Measurements from ENCODE around the gene LIM2. TPM values are rescaled to one million over a fixed set of nuclear protein-coding genes. Genes with fewer than 3 reads are reported as not detected.

LIM2 gene
- total and polyA plus RNA-seq, 2 donors (not counting 1 experiment from before 2014, with no cell fraction given) = not detected

DNA sequence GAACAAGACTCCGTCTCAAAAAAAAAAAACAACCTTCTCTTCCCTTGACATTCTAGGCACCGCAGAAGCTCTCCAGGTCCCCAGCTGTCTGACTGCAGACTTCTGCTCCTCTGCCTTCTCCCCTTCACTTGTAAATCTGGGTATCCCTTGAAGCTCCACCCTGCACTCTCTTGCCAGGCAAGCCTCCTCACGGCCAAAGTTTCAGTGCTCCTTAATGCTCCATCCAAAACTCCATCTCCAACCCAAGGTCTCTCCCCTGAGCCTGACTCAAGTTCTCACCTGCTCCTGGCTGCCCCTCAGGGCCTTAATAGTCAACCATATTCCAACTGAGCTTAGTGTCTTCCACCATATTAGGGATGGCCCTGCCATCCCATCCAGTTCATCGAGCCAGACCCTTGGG, 17.5 kb downstream of the LIM2 start:
- H3K27me3 Mint-ChIP-seq = no peaks in the 10 kb centered on the region
- ATAC-seq (ENCODE audit: low read depth) (no peak), DNase-seq (no peak)
- Histone ChIP-seq H3K79me2 (ENCODE audit: control insufficient read depth, insufficient read depth, low read length) (peaks cover 11% of the 10 kb centered on the region), H3K9me3 (ENCODE audit: control extremely low read depth in 1 of 3, control insufficient read depth in 2 of 3, insufficient read depth in 1 of 3, low read length in 2 of 3) (no peaks in the 10 kb centered on the region), H4K20me1 (ENCODE audit: control insufficient read depth, insufficient read depth, low read length, poor library complexity, severe bottlenecking) (no peaks in the 10 kb centered on the region), H2AFZ (ENCODE audit: insufficient read depth, low read depth, low read length, poor library complexity, severe bottlenecking) (no peak overlapping the region), H3K36me3 (replicated peaks in 1 of 2; ENCODE audit: control extremely low read depth in 1 of 2, control insufficient read depth in 1 of 2, extremely low read depth in 1 of 2, insufficient read depth in 2 of 2, low read length in 1 of 2) (no peaks in the 10 kb centered on the region), H3K4me3 (ENCODE audit: control extremely low read depth in 1 of 5, extremely low read depth in 1 of 5, insufficient read depth in 1 of 5, low read depth in 2 of 5, low read length in 4 of 5) (no peak overlapping the region), H3K27me3 (replicated peaks in 1 of 4; ENCODE audit: control extremely low read depth in 1 of 4, control insufficient read depth in 3 of 4, insufficient read depth in 4 of 4, low read length in 3 of 4) (no peaks in the 10 kb centered on the region), H3K4me2 (replicated peaks; ENCODE audit: low read depth, low read length, poor library complexity, severe bottlenecking) (no peak overlapping the region), H3K9ac (ENCODE audit: low read length) (no peak overlapping the region), H3K4me1 (ENCODE audit: control insufficient read depth in 2 of 2, insufficient read depth in 2 of 2, low read length in 2 of 2) (peaks cover 4 to 32% of the 10 kb centered on the region in 2 donors), H3K27ac (ENCODE audit: low read length in 2 of 2) (no peak overlapping the region)
- H3K9me3 Mint-ChIP-seq (ENCODE audit: insufficient read depth) = no peaks in the 10 kb centered on the region
- peak overlapping the region; percentile 34 for H3K27ac Mint-ChIP-seq
- CTCF ChIA-PET = interaction anchor here (0.6 to 1.4 kb wide), 2 partner anchors 291 to 1488 kb away, joined by 3 to 5 read pairs; no protein-coding TSS in a partner anchor
- peak overlapping the region; percentile 47 for H3K4me3 Mint-ChIP-seq
- H3K4me1 Mint-ChIP-seq = peaks cover 20% of the 10 kb centered on the region
- TF ChIP-seq EZH2 (IDR thresholded peaks at IDR 0.05; ENCODE audit: borderline replicate concordance, insufficient read depth, low read depth, low read length, poor library complexity, severe bottlenecking) (no peak), CTCF (IDR thresholded peaks at IDR 0.05) (no peak)
- POLR2A ChIA-PET = no interaction called here
- 99% methylated on average over 4 of the region's 4 CpGs for WGBS (ENCODE audit: insufficient coverage)
- intact Hi-C loops (cut with micrococcal nuclease) = no loop called here

DNA sequence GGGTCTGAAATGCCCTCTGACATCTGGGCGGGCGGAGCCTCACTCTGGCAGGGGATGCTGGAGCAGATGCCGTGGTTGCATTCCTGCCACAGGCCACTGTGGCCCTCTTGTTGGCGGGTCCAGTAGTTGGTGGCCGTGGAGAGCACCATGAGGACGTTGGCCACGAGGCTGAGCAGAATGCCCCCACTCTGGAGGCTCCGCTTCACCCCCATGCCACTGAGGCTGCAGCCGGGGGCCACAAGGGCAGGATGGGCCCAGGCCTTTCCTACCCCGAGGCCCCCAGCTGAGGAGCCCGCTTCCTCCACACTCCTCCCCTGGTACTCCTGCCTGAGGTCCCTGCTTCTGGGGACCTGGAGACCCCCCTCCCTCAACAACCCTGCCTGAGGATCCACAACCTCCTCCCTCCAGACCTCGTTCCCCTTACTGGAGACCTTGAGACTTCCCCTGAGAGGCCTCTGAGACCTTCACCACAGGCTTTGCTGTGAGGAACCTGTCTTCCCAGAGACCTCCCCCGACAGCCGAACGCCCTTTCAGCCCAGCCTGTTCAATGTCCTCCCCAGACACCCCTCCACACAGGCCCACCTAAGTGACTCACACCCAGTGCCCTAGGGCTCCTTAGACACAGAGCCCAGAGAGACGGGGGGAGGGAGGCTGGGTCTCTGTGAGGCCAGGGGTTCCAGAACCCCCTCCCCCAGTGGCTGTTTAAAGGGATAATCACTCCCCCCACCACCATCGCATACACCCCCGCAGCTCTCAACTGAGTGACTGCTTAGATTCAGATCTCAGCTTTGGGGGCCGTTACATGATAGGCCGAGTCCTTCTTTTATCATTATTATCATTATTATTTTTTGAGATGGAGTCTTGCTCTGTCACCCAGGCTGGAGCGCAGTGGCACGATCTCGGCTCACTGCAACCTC, 19.1 kb downstream of the LIM2 start, which contains the start of gene CLDND2:
Gene CLDND2, minus strand, starts transcription at position 638 of the 917 bp plus-strand sequence. Its CDS starts 426 bp downstream, at position 212.
- no peaks in the 10 kb centered on the region for H3K27me3 Mint-ChIP-seq
- 32% methylated on average over 12 of the region's 23 CpGs for WGBS (ENCODE audit: insufficient coverage)
- POLR2A ChIA-PET = interaction anchor here (0.7 to 1.7 kb wide), 6 partner anchors 20 to 1106 kb away, joined by 3 to 12 read pairs (median 7); partner anchors contain the start of gene SIGLEC10
- ATAC-seq (ENCODE audit: low read depth) = no peak
- H3K4me1 Mint-ChIP-seq = peaks cover 32% of the 10 kb centered on the region
- intact Hi-C loops (cut with micrococcal nuclease) = no loop called here
- Histone ChIP-seq H3K4me2 (replicated peaks; ENCODE audit: low read depth, low read length, poor library complexity, severe bottlenecking) (peak within 1 kb of the TSS; percentile 98), H3K9me3 (ENCODE audit: control extremely low read depth in 1 of 3, control insufficient read depth in 2 of 3, insufficient read depth in 1 of 3, low read length in 2 of 3) (no peaks in the 10 kb centered on the region), H3K4me3 (ENCODE audit: control extremely low read depth in 1 of 5, extremely low read depth in 1 of 5, insufficient read depth in 1 of 5, low read depth in 2 of 5, low read length in 4 of 5) (peak within 1 kb of the TSS in 4 of 5 experiments; percentile 77 to 94 (median 85)), H3K79me2 (ENCODE audit: control insufficient read depth, insufficient read depth, low read length) (peaks cover 11% of the 10 kb centered on the region), H3K27ac (ENCODE audit: low read length in 2 of 2) (peak within 1 kb of the TSS; percentile 11 to 87), H4K20me1 (ENCODE audit: control insufficient read depth, insufficient read depth, low read length, poor library complexity, severe bottlenecking) (no peaks in the 10 kb centered on the region), H3K27me3 (replicated peaks in 1 of 4; ENCODE audit: control extremely low read depth in 1 of 4, control insufficient read depth in 3 of 4, insufficient read depth in 4 of 4, low read length in 3 of 4) (no peaks in the 10 kb centered on the region), H3K36me3 (replicated peaks in 1 of 2; ENCODE audit: control extremely low read depth in 1 of 2, control insufficient read depth in 1 of 2, extremely low read depth in 1 of 2, insufficient read depth in 2 of 2, low read length in 1 of 2) (no peaks in the 10 kb centered on the region), H3K9ac (ENCODE audit: low read length) (peak within 1 kb of the TSS; percentile 83), H3K4me1 (ENCODE audit: control insufficient read depth in 2 of 2, insufficient read depth in 2 of 2, low read length in 2 of 2) (peaks cover 5 to 34% of the 10 kb centered on the region in 2 donors), H2AFZ (ENCODE audit: insufficient read depth, low read depth, low read length, poor library complexity, severe bottlenecking) (peak within 1 kb of the TSS; percentile 89)
- TF ChIP-seq CTCF (IDR thresholded peaks at IDR 0.05) (no peak), EZH2 (IDR thresholded peaks at IDR 0.05; ENCODE audit: borderline replicate concordance, insufficient read depth, low read depth, low read length, poor library complexity, severe bottlenecking) (no peak)
- peak within 1 kb of the TSS; percentile 95 for H3K27ac Mint-ChIP-seq
- no peak for DNase-seq
- H3K9me3 Mint-ChIP-seq (ENCODE audit: insufficient read depth) = no peaks in the 10 kb centered on the region
- CTCF ChIA-PET = interaction anchor here (0.7 to 2.2 kb wide), 11 partner anchors 23 to 293 kb away, joined by 3 to 9 read pairs (median 4); partner anchors contain the start of gene SIGLEC10
- H3K4me3 Mint-ChIP-seq = peak within 1 kb of the TSS; percentile 97

All from B cell (primary cell).